Measurements from ENCODE around the gene PKHD1.
A peak's percentile ranks its signal among the peaks of the same experiment; 100 is the strongest.

The PKHD1 gene

DNA sequence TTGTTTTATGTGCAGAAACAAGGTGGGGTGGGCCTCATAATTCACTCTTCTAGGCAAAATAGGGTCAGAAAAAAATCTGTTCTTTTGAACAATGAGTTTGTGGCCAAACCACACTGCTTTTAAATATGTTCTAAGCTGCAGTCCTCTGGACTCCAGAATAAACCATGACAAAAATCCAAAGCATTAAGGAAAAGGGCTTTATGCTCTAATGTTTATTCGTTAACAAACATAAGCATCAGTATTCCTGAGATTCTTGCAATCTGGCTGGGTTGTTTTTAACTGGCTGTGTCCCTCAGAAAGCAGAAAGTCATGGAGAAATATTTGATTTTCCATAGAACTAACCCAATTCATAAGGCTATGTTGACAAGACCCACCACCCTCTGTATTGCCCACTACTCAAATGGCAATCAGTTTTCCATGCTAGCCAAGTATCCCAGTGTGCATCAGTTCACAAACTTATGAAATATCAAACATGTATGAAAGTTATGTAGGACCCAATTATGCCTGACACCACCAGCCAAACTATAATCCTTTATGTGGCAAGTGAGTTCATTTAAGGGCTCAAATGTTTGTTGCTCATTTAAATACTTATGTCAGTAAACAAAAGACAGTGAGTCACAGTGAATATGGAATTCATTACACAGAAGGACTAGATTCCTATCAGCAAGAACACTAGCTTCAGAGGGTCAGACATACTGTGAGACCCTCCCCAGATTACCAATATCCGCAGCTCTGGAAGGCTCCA lies 45.1 kb downstream of the PKHD1 start:
- no peak for DNase-seq (ENCODE audit: low spot score)

DNA sequence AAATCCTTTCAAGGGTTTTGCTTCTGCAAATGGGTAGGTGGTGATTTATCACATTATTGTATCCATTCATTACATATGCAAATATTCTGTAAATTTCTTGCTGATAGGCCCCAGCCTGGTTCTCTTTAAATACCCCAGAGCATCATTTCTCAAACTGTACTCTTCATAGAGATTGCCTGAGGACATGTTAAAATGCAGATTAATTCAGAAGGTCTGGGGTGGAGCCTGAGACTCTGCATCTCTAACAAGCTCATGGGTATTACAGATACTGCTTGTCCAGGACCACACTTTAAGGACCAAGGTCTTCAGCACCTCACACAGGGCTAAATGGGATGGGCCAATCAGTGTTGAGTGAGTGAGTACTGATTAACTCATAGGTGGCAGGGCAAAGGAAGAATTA lies 46.3 kb downstream of the PKHD1 start:
- DNase-seq (ENCODE audit: low spot score) = no peak

DNA sequence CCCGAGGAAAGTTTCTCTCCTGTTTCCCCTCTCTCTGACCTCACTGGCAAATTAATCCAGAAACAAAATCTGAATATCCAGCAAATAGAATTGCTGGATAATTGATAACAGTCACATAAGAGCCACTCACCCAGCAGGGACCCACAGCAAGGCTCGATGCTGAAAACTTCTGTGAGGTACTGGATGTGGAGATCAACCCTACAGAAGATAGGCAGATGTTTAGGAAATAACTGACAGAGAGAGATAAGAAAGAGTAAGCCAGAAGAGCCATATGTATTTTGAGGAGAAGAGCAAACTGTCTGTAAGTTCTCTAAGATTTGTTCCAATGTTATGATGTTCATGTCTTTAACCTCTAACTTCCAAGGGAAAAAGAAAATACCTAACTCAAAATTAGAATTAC lies 59.7 kb downstream of the PKHD1 start:
- no peak for DNase-seq (ENCODE audit: low spot score)

DNA sequence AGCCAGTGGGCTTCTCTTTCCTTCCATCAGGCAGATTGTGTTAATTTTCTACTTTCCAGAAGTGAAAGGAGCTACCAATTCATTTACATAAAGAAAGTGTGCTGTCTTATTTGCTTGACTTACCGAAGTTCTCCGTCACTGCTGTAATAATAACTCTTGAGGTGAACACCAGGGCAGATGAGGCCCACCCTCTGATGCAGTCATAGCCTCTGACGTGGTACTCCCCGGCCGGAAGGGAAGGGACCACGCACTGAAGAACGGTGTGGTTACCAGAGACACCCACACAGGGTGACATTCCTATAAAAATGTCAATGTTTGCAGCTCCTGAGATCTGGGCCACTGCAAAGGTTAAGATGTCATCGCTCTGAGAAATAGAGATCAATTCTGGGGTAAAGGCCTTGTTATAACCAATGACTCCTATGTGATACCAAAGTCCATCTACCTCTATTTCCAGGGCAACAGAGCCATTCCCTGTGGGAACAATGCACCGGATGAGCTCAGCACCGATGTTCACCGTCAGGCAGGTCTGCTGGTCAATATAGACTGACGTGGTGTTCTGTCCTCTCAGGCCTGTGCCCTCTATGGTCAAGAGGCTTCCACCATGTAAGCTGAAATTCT lies 62.9 kb downstream of the PKHD1 start:
- no peak for DNase-seq (ENCODE audit: low spot score)

DNA sequence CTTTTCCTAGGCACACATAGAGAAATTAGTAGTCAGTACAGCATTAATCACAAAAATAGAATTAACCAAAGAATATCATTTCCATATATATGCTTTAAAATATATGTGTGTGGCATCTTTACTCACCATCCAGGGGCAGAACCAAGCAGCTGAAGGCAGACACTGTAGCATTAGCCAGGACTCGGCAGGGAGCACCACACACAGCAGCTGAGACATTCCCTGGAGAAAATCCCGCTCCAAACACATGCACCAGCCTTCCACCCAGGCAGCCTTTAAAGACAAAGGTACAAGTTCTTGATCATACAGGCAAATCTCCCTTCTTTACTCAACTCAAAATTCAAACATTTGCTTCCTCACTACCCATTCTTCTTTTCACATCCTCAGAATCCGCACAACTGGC lies 64.7 kb downstream of the PKHD1 start:
- DNase-seq (ENCODE audit: low spot score) = no peak

DNA sequence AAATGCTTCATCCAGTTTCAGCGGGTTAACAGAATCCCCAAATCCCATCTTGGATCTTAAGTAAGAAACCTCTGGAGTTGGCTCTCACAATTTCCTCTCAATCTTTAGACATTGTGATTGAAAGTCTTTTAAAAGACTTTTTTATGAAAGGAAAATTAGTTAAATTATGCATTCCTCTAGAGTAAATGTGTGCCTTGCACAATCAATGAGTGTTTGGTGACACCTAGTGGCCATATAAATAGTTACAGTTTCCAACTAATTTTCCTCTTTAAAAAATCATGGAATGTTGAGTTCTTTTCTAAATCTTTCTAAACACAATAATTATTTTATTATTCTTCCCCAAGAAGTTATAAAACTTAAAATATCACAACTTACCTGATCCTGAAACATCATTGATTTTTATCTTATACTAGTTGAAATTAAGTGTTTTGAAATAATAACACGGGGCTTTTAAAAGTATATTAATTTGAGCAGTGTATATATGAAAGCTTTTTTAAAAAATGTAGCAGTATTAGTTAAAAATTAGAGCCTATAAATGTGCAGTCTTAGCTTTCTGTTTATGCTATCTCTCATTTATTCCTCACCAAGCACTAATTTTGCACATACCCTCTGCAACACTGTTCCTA lies 66.4 kb downstream of the PKHD1 start:
- DNase-seq (ENCODE audit: low spot score) = peak; percentile 6

DNA sequence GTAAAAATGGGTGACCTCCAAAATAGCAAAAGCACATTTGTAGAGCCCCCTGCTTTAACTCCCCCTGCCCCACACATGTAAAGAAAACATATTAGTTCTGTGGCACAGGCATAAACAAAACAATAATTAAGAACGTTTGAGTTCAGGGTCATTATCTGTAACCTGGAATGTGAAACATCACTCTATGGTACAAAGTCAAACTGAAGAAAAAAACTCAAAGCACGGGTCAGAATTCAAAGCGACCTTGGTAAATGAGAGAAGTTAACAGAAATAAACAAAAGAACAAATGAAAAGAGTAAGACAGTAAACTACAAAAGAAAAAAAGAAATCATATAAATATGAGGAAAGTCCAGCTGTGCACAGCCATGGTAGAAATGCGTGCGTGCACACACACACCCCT lies 67.5 kb downstream of the PKHD1 start:
- no peak for DNase-seq (ENCODE audit: low spot score)

DNA sequence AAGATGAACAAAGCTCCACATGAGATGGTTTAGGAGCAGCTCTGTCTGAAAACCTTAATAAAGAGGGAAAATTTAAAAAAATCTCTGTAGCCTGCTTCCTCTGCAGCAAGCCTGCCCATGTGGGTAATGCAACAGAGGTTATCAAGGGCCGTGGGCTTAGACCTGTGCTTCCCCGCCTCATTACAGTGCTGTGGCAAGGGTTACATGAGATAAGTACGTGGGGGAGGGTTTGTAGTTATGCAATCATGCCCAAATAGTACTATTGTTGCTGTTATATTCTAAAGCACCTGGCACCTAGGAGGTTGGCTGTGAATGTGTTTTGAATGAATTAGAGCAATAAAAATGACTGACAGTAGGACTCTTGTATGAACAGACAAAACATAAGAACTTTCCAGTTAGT lies 68.3 kb downstream of the PKHD1 start:
- DNase-seq (ENCODE audit: low spot score) = no peak

DNA sequence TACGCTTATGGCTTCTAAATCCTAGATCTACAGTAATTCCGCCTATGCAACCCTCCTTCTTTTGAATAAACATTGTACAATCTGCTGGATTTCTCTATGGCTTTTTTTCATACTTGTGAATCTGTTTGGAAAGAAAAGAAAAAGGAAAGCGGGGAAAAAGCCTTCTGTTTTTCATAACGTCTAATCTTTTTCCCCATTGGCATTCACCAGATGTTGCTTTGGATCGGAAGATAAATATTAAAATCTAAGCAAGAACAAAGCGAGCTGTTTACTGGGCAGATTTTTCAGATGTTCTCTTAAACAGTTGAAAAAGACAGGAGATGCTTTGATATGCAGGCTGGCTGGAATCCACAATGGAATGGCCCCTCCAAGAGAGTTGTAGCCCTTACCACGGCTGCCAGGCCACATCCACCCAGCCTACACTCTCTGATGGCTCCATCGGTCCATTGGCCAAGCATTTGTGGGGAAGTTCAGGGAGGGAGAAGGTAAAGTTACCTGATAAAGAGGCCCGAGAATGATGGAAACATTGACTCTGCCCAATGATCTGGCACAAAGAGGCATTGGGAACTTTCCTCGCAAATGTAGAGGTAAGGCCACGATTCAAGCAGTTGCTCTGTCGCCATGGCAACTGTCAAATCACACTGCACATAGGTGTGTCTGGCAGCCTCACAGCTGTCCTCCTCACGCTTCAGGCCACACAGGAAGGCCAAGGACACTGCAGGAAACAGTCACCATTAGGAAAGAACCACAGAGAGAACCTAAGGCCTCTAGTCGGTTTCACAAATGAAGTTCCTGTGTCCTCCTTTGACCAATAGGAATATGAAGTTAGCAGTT lies 70.3 kb downstream of the PKHD1 start:
- DNase-seq (ENCODE audit: low spot score) = no peak

DNA sequence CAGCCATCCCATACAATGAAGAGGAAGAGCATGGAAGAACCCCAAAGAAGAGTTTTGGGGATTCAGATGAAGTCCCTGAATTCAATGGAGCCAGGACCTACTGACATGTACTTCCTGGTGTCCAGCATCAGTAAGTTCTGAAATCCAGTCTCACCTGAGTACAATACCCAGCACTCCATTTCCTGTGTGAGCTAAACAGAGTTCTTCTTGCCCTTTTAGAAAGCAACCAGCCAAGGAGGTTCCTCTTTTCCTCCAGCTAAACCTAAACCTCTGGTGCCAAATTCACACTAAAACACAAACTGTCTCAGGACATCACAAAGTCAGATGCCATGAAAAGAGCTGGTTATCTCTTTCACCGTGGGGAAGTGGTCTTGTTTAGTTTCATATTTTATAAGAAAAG lies 71.5 kb downstream of the PKHD1 start:
- no peak for DNase-seq (ENCODE audit: low spot score)

DNA sequence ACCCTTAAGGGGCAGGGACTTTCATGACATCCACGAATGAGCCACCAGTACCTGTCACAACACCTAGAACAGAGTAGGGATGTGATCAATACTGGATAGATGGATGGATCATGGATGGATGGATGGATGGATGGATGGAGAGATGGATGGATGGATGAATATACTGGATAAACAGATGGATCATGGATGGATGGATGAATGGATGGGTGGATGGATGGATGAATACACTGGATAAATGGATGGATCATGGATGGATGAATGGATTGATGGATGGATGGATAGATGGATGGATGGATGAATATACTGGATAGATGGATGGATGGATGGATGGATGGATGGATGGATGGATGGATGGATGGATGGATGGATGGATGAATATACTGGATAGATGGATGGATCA lies 73.0 kb downstream of the PKHD1 start:
- DNase-seq (ENCODE audit: low spot score) = no peak

DNA sequence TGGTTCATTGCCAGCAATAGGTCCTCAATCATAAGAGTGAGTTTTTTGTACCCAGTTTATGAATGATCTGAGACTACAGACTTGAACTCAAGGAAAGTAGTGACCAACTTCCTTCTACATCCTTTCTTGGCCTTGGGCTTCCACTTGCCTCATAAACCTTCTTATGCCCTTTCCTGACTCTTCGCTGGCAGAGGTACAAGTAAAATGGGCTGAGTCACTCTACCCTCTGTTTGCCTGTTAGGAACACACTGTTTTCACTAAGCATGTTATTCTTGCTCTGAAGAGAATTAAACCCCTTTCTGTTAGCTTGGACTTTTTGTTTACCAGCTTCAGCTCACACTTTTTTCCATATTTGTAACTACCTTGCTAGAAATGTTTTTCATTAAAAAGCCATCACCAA lies 74.4 kb downstream of the PKHD1 start:
- DNase-seq (ENCODE audit: low spot score) = no peak

DNA sequence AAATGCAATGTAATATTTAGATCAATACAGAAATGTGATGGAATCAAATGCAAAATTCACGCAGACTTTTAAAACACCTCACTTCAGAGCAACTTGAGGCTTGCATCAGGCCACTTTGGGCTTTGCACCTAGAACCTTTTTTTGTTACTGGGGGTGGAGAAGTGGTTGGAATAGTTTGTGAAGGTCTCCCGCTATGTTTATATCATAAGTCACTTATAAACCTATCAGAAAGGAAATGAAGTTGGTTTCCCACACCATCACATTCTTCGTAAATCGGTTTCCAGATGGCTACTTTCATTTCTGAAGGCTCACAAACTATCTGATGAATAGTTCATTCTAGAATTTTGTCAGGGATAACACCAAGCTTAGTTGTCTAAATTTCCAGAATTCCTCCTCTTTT lies 74.8 kb downstream of the PKHD1 start:
- DNase-seq (ENCODE audit: low spot score) = no peak

DNA sequence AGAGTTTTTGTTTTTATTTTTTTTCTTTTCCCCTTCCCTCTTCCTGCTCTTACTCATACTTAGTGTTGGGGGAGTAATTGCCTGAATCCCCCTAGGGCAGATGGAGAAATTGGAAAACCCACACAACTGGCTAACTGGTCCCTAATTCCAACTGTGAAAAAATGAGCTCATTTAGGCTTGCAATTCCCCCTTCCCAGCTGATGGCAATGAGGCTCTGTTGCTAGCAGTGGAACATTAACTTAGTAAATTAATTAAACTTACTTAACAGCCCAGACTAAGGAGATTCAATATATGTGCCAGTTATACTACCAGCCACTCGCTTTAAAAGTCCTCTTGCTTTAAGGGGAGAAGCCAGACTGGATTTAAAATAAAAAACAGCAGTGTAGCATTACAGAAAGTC lies 76.6 kb downstream of the PKHD1 start:
- DNase-seq (ENCODE audit: low spot score) = no peak

DNA sequence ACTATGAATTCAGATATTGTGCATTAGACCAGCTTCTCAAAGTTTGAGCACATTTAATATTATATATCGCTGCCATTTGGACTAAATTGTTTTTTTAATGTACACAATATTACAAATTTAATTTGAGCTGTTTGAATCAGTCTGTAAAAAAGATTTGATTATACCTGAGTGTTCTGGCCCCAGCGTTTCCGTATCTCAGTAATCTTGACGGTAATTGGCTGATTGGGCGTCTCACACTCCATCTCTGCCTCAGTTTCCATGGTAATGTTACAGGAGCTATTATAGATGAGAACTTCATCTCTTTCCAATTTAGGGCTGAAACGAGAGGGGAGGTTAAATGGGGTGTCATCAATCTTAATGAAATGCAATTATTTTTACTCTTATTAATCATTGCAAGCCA lies 77.3 kb downstream of the PKHD1 start:
- no peak for DNase-seq (ENCODE audit: low spot score)

DNA sequence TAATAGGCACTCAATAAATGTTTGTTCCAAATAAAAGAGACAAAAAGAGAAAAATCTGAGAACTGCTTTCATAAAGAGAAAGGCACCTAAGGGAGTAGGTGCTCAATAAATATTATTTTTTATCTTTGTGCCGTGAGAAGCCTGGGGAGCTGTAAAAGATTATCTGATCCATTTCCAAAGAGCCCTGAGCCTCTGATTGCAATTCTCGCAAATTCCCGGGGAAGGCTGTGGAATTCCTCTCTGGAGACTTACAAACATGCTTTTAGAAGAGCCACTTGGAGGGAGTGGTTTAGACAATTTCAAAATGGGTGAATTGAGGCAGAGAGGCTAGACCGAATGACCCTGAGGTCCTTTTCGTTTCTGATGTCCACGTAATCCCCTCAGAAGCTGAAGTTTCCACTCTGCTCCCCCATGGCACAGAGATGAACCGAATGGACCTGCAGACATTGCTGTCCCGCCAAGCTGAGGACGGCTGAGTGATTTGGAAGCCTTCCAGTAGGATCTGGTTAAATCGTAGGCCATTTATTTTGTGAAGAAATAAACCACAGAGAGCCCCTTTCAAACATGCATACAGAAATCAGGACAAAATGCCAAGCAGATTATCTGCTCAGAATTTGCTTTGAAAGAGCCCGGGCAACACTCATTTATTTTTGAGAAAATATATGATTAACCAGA lies 77.8 kb downstream of the PKHD1 start:
- no peak for DNase-seq (ENCODE audit: low spot score)

DNA sequence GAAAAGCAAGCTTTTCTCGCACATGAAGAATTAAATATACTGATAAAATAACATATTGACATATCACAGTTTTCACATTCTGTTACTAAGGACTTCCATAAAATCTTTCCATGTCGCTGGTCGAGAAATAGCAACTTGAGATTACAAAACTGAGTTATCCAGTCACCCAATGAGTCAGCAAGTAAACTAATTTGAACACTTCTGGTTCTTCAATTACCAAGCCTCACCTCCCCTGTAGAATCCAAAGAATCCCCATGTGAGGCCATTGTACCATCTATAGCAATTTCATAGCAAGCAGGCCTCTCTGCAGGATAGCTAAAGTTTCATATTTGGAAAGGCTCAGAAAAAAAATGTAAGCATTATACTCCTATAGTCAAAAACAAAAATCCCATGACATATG lies 87.3 kb downstream of the PKHD1 start:
- DNase-seq (ENCODE audit: low spot score) = no peak

DNA sequence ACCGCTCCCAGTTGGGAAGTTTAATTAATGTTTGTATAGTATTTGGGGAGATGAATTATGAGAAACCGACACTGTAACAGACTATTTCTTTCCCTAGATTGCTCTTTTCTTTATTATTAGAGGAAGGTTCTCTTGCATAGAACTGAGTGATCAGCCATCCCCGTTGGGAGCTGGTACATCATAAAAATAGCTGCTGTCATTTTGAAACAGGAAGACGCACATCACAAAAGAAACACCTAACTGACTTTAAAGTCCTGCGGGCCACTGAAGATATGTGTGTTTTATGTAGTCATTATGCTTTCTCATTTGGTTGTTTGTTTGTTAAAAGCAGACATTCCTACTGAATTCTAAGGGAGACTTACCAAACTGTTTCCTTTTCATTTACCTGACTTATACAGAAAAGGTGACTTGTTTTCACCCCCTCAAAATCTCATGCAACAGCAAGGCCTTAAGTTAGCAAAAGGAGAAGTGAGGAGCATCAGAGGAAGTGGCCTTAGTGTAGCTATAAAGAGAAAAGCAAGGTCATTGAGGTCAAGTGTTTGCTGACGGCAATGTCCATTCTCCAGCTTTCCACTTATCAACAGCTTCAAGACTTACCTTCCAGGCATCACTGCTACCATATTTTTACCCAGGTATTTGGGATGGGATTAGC lies 91.0 kb downstream of the PKHD1 start:
- no peak for DNase-seq (ENCODE audit: low spot score)

DNA sequence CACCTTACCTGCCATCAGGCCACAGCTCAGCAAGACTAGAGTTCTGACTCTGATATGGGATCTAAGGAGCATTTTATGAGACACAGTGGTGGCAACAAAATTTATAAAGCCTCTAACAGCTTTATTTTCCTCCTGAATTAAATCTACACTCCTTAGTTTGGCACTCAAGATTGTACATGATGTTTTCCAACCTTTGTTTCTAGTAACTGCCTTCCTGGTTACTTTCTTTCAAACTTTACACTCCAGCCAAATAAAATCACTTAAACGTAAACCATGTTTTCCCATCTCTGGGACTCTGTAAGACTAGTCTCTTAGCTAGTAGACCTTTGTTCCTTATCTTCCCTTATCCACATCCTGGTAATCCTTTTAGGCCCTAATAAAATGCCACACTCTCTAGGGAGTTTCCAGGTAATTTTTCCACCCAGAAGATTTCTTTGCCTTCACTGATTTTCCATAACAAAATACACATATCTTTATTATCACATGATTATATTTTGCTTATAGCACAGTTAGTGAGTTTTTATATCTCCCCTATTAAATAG lies 92.1 kb downstream of the PKHD1 start:
- DNase-seq (ENCODE audit: low spot score) = no peak

DNA sequence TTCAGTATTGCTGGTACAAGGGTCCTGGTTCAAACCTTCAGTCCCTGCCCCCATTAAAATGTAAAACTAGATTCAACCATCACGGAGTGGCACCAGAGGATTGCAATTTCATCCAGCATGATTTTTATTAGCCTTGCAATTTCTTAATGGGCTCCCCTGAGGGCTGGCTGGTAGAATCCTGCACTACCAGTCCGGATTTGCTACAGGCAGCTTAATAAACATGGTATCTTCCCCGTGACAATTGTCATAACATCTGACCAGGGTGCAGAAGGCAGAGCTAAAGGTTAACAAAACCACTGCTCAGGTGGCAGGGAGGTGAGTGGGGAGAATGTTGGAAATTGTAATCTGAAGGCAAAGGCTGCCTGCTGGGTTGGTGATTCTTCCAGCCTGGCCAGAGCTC lies 94.5 kb downstream of the PKHD1 start:
- DNase-seq (ENCODE audit: low spot score) = no peak

DNA sequence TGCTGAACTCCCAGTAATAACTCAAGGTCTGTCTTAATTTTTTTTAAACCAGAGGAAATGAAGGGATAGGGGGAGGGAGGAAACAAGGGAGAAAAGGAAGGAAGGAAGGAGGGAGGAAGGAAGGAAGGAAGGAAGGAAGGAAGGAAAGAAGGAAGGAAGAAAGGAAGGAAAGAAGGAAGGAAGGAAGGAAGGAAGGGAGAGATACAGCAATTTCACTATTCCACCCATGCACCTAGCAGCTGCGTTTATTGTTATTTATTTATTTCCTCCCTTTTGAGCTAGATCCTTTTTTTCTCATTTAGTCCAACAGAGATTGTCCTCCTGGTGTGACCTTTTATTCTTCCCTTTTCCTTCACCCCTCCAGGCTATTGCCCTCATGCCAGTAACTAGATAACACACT lies 97.6 kb downstream of the PKHD1 start:
- no peak for DNase-seq (ENCODE audit: low spot score)
